Common myeloid progenitor, CD34-positive (primary cell): ENCODE results near the gene RAD54L.

Source experiments
- CTCF ChIA-PET: fragments of 350-600 bp; sonication (Branson Sonifier 250); formaldehyde crosslinking; loops from one replicate; lab custom pipeline; 2021; ENCODE audit warnings: antibody characterized with exemption; lab: Charles Lee
- POLR2A ChIA-PET: fragments of 350-600 bp; sonication (Branson Sonifier 250); formaldehyde crosslinking; loops from one replicate; lab custom pipeline; 2021; ENCODE audit warnings: antibody characterized with exemption; lab: Charles Lee
- DNase-seq, 3 donors: peaks; one replicate each; pipeline versions ENCODE4 v3.0.0 to v3.0.0-alpha.2; 2013
- H3K27ac ChIP-seq, 2 experiments: 1 replicate in 1 of 2; 2 replicates in 1 of 2; pipeline ENCODE4 v1.7.0; 2013; ENCODE audit warnings: inconsistent platforms in 2 of 2, low read length in 2 of 2, mild to moderate bottlenecking in 2 of 2, low read depth in 1 of 2, moderate library complexity in 1 of 2; ENCODE audit not compliant: severe bottlenecking in 2 of 2, insufficient read depth in 1 of 2, poor library complexity in 1 of 2
- H3K27me3 ChIP-seq, 5 experiments: replicated peaks in 2 of 5; 1 replicate in 3 of 5; 2 replicates in 2 of 5; pipeline versions ENCODE4 v1.6.1 to v1.7.0; 2013; ENCODE audit warnings: low read length in 4 of 5, mild to moderate bottlenecking in 2 of 5, moderate library complexity in 2 of 5, inconsistent platforms in 1 of 5; ENCODE audit not compliant: insufficient read depth in 5 of 5, control insufficient read depth in 4 of 5
- H3K36me3 ChIP-seq, 4 experiments: 1 replicate in 2 of 4; 2 replicates in 2 of 4; pipeline versions ENCODE4 v1.6.1 to v1.7.0; 2013; ENCODE audit warnings: low read length in 3 of 4, control low read depth in 1 of 4, mild to moderate bottlenecking in 1 of 4; ENCODE audit not compliant: control insufficient read depth in 4 of 4, insufficient read depth in 4 of 4
- H3K4me1 ChIP-seq, 4 experiments: 1 replicate in 3 of 4; 2 replicates in 1 of 4; pipeline versions ENCODE4 v1.6.1 to v1.7.1; 2013; ENCODE audit warnings: low read length in 3 of 4, mild to moderate bottlenecking in 3 of 4, control low read depth in 1 of 4, inconsistent platforms in 1 of 4, moderate library complexity in 1 of 4; ENCODE audit not compliant: control insufficient read depth in 4 of 4, insufficient read depth in 4 of 4; ENCODE audit errors: control extremely low read depth in 1 of 4
- H3K4me3 ChIP-seq, 7 experiments: 1 replicate in 4 of 7; 2 replicates in 3 of 7; pipeline versions ENCODE4 v1.5.1 to v1.7.0; 2013; ENCODE audit warnings: mild to moderate bottlenecking in 7 of 7, low read length in 6 of 7, moderate library complexity in 6 of 7, inconsistent platforms in 2 of 7, low read depth in 2 of 7, control low read depth in 1 of 7; ENCODE audit not compliant: insufficient read depth in 4 of 7, control insufficient read depth in 1 of 7; ENCODE audit errors: extremely low read depth in 1 of 7
- H3K9me3 ChIP-seq, 5 experiments: 1 replicate in 4 of 5; 2 replicates in 1 of 5; pipeline versions ENCODE4 v1.6.1 to v1.7.1; 2013; ENCODE audit warnings: low read length in 4 of 5, mild to moderate bottlenecking in 2 of 5, inconsistent platforms in 1 of 5, low read depth in 1 of 5, moderate library complexity in 1 of 5; ENCODE audit not compliant: control insufficient read depth in 4 of 5, insufficient read depth in 2 of 5; ENCODE audit errors: control extremely low read depth in 1 of 5
- WGBS: methylation state at CpG from one replicate; pipeline ENCODE4 v1.1.5; 2013; ENCODE audit not compliant: insufficient coverage; 5-methylcytosine and 5-hydroxymethylcytosine counted together

RAD54L gene

DNA sequence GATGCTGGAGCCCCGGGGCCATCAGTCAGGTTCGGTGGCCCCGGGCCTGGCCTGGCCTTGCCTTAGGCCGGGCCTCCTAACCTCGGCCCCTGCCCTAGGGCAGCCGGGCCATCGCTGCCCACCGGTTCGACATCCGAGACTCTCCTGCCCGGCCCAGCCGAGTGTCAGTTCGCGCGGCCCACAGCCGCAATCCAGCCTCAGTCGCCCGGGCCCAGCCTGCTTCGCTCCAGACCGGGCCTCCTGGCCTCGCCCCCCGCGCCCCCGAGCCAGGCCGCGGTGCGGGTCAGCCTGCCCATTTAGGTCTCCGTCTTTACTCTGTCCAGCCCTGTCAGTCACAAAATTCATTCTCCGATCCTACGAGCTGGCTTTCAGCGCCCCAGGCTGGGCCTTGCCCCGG, 55.1 kb downstream of the RAD54L start:
- peaks cover 0 to 13% (median 3%) of the 10 kb centered on the region in 4 experiments for H3K36me3 ChIP-seq
- peaks cover 5 to 46% (median 32%) of the 10 kb centered on the region in 4 experiments for H3K4me1 ChIP-seq
- POLR2A ChIA-PET, result interaction anchor here (0.6 to 1.6 kb wide), 4 partner anchors 12 to 1581 kb away, joined by 3 to 7 read pairs (median 4); partner anchors contain the start of gene NSUN4
- H3K9me3 ChIP-seq, result no peaks in the 10 kb centered on the region
- CTCF ChIA-PET, result interaction anchor here (0.7 to 2.9 kb wide), 11 partner anchors 8 to 58 kb away, joined by 3 to 9 read pairs (median 5); partner anchors contain the start of genes NSUN4 and RAD54L
- H3K27ac ChIP-seq, result peak overlapping the region; percentile 98 to 99
- under 1% methylated on average over 25 of the region's 32 CpGs for WGBS
- DNase-seq, result no peak
- H3K27me3 ChIP-seq, result no peaks in the 10 kb centered on the region
- H3K4me3 ChIP-seq, result peak overlapping the region; percentile 81 to 98 (median 94)

- POLR2A ChIA-PET, result interaction anchor here (0.6 to 1.6 kb wide), 6 partner anchors 13 to 1582 kb away, joined by 3 to 7 read pairs (median 4); partner anchors contain the start of gene NSUN4
- Histone ChIP-seq H3K4me3 (peak within 1 kb of the TSS; percentile 81 to 98 (median 94)), H3K27ac (peak within 1 kb of the TSS; percentile 98 to 99), H3K9me3 (no peaks in the 10 kb centered on the region), H3K36me3 (peaks cover 0 to 8% (median 2%) of the 10 kb centered on the region in 4 experiments), H3K27me3 (no peaks in the 10 kb centered on the region), H3K4me1 (peaks cover 11 to 53% (median 38%) of the 10 kb centered on the region in 4 experiments)
- CTCF ChIA-PET, result interaction anchor here (0.6 to 2.9 kb wide), 17 partner anchors 9 to 59 kb away, joined by 3 to 9 read pairs (median 4); partner anchors contain the start of genes NSUN4 and RAD54L
- 0% methylated on average over 41 of the region's 61 CpGs for WGBS
- peak; percentile 96 to 97 (median 97) for DNase-seq
Measured at GRCh38 chr1:46303038-46303871, 55.7 kb downstream of the RAD54L start, which contains the start of the genes LRRC41 and UQCRH. Gene LRRC41 (minus strand): TSS chr1:46303616. CDS start chr1:46303322, 294 bp downstream. Gene UQCRH (plus strand): TSS chr1:46303698. CDS start chr1:46303767, 69 bp downstream.

DNA sequence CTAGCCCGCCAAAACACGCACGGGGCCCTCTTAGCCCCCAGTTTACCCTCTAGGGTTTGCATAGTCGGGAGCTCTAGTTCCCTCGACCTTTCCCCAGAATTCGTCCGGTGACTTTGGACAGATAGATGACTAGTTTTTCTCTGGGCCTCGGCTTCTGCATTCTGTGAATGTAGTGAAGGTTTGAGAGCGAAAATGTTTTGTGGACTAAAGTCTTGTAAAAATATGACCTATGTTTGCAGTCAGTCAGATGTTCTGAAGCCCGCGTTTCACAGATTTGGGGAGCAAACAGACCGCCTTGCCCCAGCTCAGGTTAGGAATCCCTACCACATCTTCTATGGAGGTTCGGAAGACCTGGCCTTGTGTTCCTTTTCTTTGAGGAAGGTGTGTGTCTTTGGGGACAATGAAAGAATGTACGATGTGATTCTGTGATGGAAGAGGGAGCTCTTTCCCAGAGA, 56.3 kb downstream of the RAD54L start:
- H3K4me1 ChIP-seq, result peaks cover 12 to 57% (median 43%) of the 10 kb centered on the region in 4 experiments
- CTCF ChIA-PET, result interaction anchor here (0.6 to 2.9 kb wide), 13 partner anchors 9 to 59 kb away, joined by 3 to 9 read pairs (median 4); partner anchors contain the start of genes NSUN4 and RAD54L

DNA sequence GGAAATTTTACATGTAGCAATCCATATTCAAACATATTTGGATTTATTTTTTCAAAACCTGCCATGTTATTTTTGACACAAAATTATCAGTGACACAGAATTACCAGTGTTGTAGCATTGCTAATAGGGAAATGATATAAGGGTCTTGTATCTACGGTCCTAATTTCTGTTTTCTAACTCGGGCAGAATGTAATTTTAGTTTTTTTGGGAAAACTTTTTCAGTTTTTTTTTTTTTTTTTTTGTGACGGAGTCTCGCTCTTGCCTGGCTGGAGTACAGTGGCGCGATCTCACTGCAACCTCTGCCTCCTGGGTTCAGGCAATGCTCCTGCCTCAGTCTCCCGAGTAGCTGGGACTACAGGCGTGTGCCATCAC, 58.6 kb downstream of the RAD54L start:
- no peak for DNase-seq
- Histone ChIP-seq H3K27me3 (no peaks in the 10 kb centered on the region), H3K4me3 (no peak overlapping the region), H3K27ac (peak overlapping the region in 1 of 2 experiments; percentile 51), H3K36me3 (peaks cover 0 to 16% (median 13%) of the 10 kb centered on the region in 4 experiments), H3K4me1 (peaks cover 8 to 47% (median 34%) of the 10 kb centered on the region in 4 experiments), H3K9me3 (no peaks in the 10 kb centered on the region)
- ChIA-PET CTCF (no interaction called here), POLR2A (no interaction called here)
- 82% methylated on average over 5 of the region's 8 CpGs for WGBS

More for the DNA sequence above, 56.3 kb downstream of the RAD54L start:
- peak overlapping the region; percentile 98 to 99 for H3K27ac ChIP-seq
- no peak for DNase-seq
- POLR2A ChIA-PET, result interaction anchor here (0.6 to 1.6 kb wide), 3 partner anchors 36 to 76 kb away, joined by 3 to 7 read pairs (median 3); partner anchors contain the start of gene NSUN4
- H3K9me3 ChIP-seq, result no peaks in the 10 kb centered on the region
- WGBS, result 0% methylated on average over 11 of the region's 14 CpGs
- peaks cover 0 to 5% (median 2%) of the 10 kb centered on the region in 4 experiments for H3K36me3 ChIP-seq
- H3K4me3 ChIP-seq, result peak overlapping the region; percentile 71 to 98 (median 94)
- no peaks in the 10 kb centered on the region for H3K27me3 ChIP-seq

GRCh38 chr1:46309401-46310159, 62.0 kb downstream of the RAD54L start:
- ChIA-PET CTCF (interaction anchor here (0.9 to 3.8 kb wide), 6 partner anchors 8 to 38 kb away, joined by 3 to 18 read pairs (median 3); partner anchors contain the start of gene NSUN4), POLR2A (no interaction called here)
- H3K27me3 ChIP-seq, result no peaks in the 10 kb centered on the region
- no peak overlapping the region for H3K27ac ChIP-seq
- DNase-seq, result no peak
- 91% methylated on average over 8 of the region's 16 CpGs for WGBS
- no peak overlapping the region for H3K4me3 ChIP-seq
- H3K9me3 ChIP-seq, result no peaks in the 10 kb centered on the region
- H3K36me3 ChIP-seq, result peaks cover 11 to 40% (median 28%) of the 10 kb centered on the region in 4 experiments
- peaks cover 6 to 38% (median 23%) of the 10 kb centered on the region in 4 experiments for H3K4me1 ChIP-seq

GRCh38 chr1:46310321-46310720, 62.8 kb downstream of the RAD54L start:
- Histone ChIP-seq H3K4me1 (peaks cover 6 to 31% (median 19%) of the 10 kb centered on the region in 4 experiments), H3K27ac (no peak overlapping the region), H3K9me3 (no peaks in the 10 kb centered on the region), H3K4me3 (no peak overlapping the region), H3K27me3 (no peaks in the 10 kb centered on the region), H3K36me3 (peaks cover 11 to 45% (median 30%) of the 10 kb centered on the region in 4 experiments)
- CTCF ChIA-PET, result interaction anchor here (0.9 to 3.8 kb wide), 3 partner anchors 9 to 23 kb away, joined by 3 to 18 read pairs (median 3); no protein-coding TSS in a partner anchor
- WGBS, result 93% methylated on average over 3 of the region's 4 CpGs
- DNase-seq, result no peak
- POLR2A ChIA-PET, result no interaction called here
